ENCODE data around the gene COPS4.
"Not testable (repeated sequence)": the region's sequence is repeated elsewhere in the genome, so short reads cannot be mapped to it uniquely, and the experiment has no call there.

The COPS4 gene

DNA sequence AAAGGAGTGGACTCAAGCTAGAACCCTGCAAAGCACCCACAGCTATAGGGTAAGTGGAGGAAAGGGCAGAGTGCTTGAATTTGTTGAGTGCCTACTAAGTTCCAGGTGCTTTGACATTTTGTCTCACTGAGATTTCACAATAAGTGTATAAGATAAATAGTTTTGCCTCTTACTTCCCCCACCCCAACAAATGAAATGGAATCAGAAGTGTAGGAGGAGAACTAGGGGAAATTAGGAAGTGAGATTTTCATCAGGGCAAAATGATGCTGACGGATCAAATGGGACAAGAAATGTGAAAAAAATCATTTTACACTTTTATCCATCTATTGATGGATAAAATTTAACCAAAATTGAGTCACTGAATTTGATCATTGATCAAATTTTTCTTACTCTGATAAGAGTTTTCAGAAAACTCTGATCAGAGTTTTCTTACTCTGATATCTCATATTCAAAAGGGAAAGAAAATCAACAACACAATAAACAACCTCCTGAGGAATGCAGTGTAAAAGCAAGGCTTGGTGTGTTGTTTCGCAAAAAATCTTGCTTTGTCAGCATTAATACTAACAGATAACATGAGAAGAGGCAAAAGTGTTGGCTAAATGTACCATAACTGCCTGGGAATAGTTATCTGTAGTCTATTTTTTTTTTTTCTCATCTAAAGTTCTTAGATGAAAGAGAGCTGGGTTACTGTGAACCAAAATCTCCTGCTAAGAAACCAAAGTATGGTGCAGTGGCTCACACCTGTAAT, 54.6 kb downstream of the COPS4 start:
- no peak for DNase-seq

- no peak for DNase-seq
These were observed 58.2 kb downstream of the COPS4 start for GRCh38 chr4:83093060-83093640.

DNA sequence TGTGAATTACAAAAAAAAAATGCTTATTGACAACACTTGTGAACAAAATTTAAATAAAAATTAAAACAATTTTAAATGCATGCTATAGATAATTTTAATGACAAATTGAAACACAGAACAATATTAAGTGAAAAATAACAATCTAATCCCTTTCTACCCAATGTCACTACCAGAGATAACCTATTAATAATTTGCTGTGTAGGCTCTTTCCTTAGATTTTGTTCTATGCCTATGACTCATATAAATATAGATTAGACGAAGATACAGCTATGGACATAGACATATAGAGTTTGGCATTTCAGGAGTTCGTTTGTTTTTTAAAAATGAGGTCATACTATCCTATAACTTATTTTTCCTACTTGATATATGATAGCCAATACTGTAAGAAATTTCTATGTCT, 61.4 kb downstream of the COPS4 start:
- DNase-seq = no peak

- DNase-seq = no peak
These were observed 70.0 kb downstream of the COPS4 start for GRCh38 chr4:83104991-83105390.

GRCh38 chr4:83107631-83108030, 72.6 kb downstream of the COPS4 start:
- no peak for DNase-seq

- no peak for DNase-seq
These were observed 73.3 kb downstream of the COPS4 start for GRCh38 chr4:83108101-83108861.

DNA sequence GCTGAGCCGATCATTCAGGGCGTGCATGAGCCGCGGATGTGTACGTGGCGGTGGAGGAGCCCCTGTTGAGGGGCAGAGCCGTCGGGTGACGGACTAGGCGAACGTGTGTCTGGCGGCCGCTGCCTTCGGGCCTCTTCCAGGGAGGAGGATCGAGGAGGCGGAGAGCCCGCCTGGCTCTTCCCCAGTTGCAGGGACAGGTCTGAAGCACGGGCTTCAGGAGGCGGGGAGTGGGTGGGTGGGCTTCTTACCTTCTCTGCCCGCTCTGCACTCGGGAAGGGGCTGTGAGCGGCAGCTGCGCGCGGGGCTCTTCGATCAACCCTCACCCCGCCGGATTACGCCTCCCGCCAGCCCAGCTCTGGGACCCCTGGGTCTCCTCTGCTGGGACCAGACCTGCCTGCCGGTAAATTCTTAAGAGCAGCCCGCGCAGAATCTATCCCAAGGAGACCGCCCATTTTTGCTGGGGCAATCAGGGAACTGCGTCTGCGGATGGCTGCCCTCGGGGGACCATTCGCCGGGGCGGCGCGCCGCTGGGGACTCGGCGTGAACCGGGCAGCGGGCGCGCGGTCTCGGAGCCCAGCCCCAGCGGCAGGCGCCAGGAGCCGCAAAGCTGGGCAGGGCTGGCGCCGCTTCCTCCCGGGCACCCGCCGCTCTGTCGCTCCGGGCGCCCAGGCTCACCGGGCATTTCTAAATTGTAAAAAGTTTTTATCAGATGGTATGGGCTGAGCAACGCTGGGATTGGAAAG, 74.7 kb downstream of the COPS4 start:
- DNase-seq = peak; percentile 39

GRCh38 chr4:83110223-83110945, 75.4 kb downstream of the COPS4 start:
- peak; percentile 72 for DNase-seq

DNA sequence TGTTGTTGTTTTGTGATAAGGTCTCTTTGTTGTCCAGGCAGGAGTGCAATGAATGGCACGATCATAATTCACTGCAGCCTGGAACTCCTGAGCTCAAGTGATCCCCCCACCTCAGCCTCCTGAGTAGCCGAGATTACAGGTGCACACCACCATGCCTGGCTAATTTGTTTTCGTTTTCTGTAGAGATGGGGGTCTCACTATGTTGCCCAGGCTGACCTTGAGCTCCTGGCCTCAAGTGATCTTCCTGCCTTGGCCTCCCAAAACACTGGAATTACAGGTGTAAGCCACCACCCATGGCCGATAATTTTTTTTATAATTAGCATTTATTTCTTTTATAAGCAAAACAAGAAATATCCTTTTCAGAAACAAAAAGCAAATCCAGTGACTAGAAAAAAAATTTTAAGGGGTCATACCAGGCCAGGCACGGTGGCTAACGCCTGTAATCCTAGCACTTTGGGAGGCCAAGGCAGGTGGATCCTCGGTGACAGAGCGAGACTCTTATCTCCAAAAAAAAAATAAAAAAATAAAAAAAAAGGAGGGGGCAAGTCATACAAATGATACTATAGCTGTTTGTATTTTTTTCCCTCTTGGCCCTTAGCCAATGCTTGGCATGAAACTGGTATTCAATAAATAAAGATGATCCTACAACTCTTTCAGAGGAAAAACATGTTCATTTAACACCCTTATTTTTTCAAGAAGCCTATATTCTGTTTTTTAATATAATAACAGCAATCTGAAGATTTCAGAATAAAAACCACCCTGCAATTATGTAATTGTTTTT, 76.2 kb downstream of the COPS4 start:
- DNase-seq = no peak

DNA sequence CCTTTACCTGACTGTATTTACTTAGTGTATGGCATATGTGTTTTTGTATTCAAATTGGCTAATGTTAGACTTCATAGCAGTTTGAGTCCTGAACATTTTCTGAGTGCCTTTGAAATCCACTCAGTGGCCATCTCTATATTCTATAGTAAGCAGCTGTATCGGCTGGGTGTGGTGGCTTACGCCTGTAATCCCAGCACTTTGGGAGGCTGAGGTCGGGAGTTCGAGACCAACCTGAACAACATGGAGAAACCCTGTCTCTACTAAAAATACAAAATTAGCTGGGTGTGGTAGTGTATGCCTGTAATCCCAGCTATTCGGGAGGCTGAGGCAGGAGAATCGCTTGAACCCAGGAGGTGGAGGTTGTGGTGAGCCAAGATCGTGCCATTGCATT, 76.8 kb downstream of the COPS4 start:
- DNase-seq = not testable (repeated sequence)

DNA sequence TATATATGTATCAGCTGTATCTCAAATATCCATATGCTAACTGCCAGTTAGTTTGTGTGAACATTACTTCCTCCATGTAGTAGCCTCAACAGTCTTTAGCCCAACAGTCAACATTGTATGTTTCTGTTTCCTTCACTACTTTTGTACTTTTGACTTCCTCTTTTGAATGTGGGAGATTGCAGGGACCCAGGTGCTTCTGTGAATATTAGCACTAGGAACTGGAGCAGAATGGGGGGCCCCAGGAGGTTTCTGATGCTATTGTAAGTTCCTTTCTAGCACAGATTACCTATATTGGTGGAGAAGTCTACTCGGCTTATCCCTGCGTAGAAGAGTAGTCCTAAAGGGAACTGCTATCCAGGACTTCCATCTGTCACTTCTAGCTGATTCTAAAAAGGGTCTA, 77.2 kb downstream of the COPS4 start:
- DNase-seq = peak; percentile 6

- no peak for DNase-seq
These were observed 77.9 kb downstream of the COPS4 start for GRCh38 chr4:83112678-83113428.

- no peak for DNase-seq
These were observed 78.4 kb downstream of the COPS4 start for GRCh38 chr4:83113429-83113786.

GRCh38 chr4:83114576-83114975, 79.6 kb downstream of the COPS4 start, which contains the start of gene PLAC8:
PLAC8 (minus strand) TSS chr4:83114729; CDS start chr4:83107921, 6,808 bp downstream.
- DNase-seq = no peak

DNA sequence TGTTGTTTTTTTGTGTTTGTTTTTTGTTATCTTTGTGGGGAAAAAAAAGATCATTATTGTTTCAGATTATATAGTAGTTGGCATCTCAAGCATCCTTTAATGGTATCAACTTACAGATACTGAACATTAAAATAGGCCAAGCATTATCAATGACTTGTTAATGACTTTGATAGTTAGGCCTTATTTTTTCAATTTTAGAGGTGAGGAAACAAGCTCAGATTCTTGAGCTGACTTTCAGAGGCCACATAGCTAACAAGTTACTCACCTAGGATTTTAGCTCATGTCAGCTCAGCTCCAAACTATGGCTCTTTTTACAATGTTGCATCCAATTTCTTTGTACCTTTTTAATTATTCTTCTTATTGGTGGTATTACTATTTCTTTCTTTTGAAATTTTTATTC, 80.0 kb downstream of the COPS4 start:
- DNase-seq = no peak

DNA sequence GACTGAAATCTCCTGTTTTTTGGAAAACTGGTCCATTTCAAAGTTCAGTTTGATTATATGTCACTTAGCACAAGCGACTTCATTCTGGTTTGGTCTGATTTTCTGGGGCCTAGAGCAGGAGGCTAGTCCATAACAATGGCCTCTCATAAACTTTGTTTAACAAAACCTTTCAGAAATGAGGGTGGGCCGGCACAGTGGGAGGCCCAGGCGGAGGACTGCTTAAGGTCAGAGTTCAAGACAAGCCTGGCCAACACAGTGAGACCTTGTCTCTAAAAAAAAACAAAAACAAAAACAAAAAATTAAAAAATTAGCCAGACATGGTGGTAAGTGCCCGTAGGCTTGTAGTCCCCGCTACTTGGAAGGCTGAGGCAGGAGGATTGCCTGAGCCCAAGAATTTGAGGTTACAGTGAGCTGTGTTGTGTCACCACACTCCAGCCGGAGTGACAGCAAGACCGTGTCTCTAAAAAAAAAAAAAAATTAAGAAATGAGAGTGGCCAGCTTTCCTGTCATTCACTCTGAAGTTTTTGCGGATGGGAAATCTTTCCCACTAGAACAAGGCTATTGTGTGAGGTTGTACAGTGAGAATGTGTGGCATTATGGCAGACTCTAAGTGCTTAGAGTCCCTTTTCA, 80.8 kb downstream of the COPS4 start:
- no peak for DNase-seq

- no peak for DNase-seq
These were observed 83.9 kb downstream of the COPS4 start for GRCh38 chr4:83118869-83119268.

DNA sequence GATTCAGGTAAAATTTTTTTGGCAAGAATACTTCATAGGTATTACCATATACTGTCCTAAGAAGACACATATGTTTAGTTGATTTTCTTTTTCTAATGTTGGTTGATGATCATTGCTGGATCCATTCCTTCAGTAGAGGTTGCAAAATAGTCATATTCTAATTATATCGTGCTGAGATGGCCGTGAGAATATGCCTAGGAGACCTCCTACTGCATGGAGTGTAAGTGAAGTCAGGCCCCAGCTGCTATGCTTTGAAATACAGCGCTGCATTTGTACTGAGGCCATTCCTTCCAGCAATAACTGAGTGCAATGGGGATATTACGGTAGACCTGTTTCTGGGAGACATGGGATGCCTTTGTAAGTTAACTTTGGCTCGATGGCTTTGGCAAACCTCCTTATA, 86.3 kb downstream of the COPS4 start:
- no peak for DNase-seq

GRCh38 chr4:83124111-83124780, 89.3 kb downstream of the COPS4 start:
- peak; percentile 3 for DNase-seq
